GM18870 (cell line): ENCODE data around the gene ZPR1.
A peak's percentile ranks its signal among the peaks of the same experiment; 100 is the strongest.

Source experiments
- ATAC-seq: cut with Tn5 transposase; IDR thresholded peaks from one replicate; pipeline ENCODE4 v1.9.1; 2021; ENCODE audit warnings: moderate library complexity; ENCODE audit not compliant: unreplicated experiment

Gene ZPR1

GRCh38 chr11:116792869-116793771 lies 5.3 kb upstream of the ZPR1 start:
- no peak for ATAC-seq

- no peak for ATAC-seq
Measured at GRCh38 chr11:116792144-116792868, 4.5 kb upstream of the ZPR1 start.

GRCh38 chr11:116791813-116792143 lies 4.0 kb upstream of the ZPR1 start, which contains the start of gene APOA5:
Gene APOA5 (minus strand): TSS chr11:116791879. CDS start chr11:116791860, 19 bp downstream.
- ATAC-seq = no peak

- ATAC-seq = no peak
Measured at GRCh38 chr11:116791002-116791812, 3.4 kb upstream of the ZPR1 start.

- no peak for ATAC-seq
Measured at GRCh38 chr11:116790167-116791001, 2.6 kb upstream of the ZPR1 start.

- no peak for ATAC-seq
Measured at GRCh38 chr11:116788975-116789374, 1.2 kb upstream of the ZPR1 start.

- no peak for ATAC-seq
Measured at GRCh38 chr11:116788534-116788933, 711 bp upstream of the ZPR1 start.

GRCh38 chr11:116787436-116787785 lies 412 bp downstream of the ZPR1 start:
- no peak for ATAC-seq

- no peak for ATAC-seq
Measured at GRCh38 chr11:116786966-116787365, 857 bp downstream of the ZPR1 start.

- ATAC-seq = no peak
Measured at GRCh38 chr11:116786326-116786725, 1.5 kb downstream of the ZPR1 start.

GRCh38 chr11:116782728-116783127 lies 5.1 kb downstream of the ZPR1 start:
- ATAC-seq = no peak

GRCh38 chr11:116778556-116778955 lies 9.3 kb downstream of the ZPR1 start:
- ATAC-seq = no peak

GRCh38 chr11:116777056-116777455 lies 10.8 kb downstream of the ZPR1 start:
- ATAC-seq = no peak

- no peak for ATAC-seq
Measured at GRCh38 chr11:116776522-116776984, 11.3 kb downstream of the ZPR1 start.

GRCh38 chr11:116775975-116776374 lies 11.8 kb downstream of the ZPR1 start:
- no peak for ATAC-seq

GRCh38 chr11:116774661-116775060 lies 13.2 kb downstream of the ZPR1 start:
- no peak for ATAC-seq

GRCh38 chr11:116773203-116774097 lies 14.4 kb downstream of the ZPR1 start:
- ATAC-seq = peak; percentile 33

GRCh38 chr11:116772443-116773202 lies 15.2 kb downstream of the ZPR1 start, which contains the start of gene BUD13:
Gene BUD13 (minus strand): TSS chr11:116772987. CDS start chr11:116772964, 23 bp downstream.
- peak; percentile 62 for ATAC-seq
